CD4-positive, alpha-beta T cell (primary cell): ENCODE results near the gene EVI5. TPM values are rescaled to one million over a fixed set of nuclear protein-coding genes. Genes with fewer than 3 reads are reported as not detected.

ENCODE experiments used
- ATAC-seq: fragments of 200-7000 bp; cut with Tn5 transposase; one replicate; pipeline ENCODE4 v1.10.0; 2022; ENCODE audit warnings: mild to moderate bottlenecking; ENCODE audit not compliant: poor library complexity
- CTCF ChIA-PET: fragments of 350-600 bp; sonication (Branson Sonifier 250); formaldehyde crosslinking; loops from one replicate; lab custom pipeline; 2021; ENCODE audit warnings: antibody characterized with exemption, inconsistent platforms; lab: Charles Lee
- POLR2A ChIA-PET: fragments of 350-600 bp; sonication (Branson Sonifier 250); formaldehyde crosslinking; loops from one replicate; lab custom pipeline; 2021; ENCODE audit warnings: antibody characterized with exemption, inconsistent platforms; lab: Charles Lee
- DNase-seq, 14 experiments: peaks; one replicate each; pipeline ENCODE4 v3.0.0-alpha.2; 2013 to 2020; ENCODE audit warnings: mixed read lengths in 2 of 14
- H3K27ac ChIP-seq, 2 donors: one replicate each; pipeline versions ENCODE4 v1.5.1 to v1.7.0; 2013; ENCODE audit warnings: low read length in 2 of 2, low read depth in 1 of 2, mild to moderate bottlenecking in 1 of 2
- H3K27me3 ChIP-seq, 2 experiments: 1 replicate in 1 of 2; 2 replicates in 1 of 2; pipeline versions ENCODE4 v1.6.1 to v1.7.0; 2013; ENCODE audit warnings: low read length in 2 of 2, control low read depth in 1 of 2, mild to moderate bottlenecking in 1 of 2, moderate library complexity in 1 of 2; ENCODE audit not compliant: insufficient read depth in 2 of 2, control insufficient read depth in 1 of 2
- H3K36me3 ChIP-seq: one replicate; pipeline ENCODE4 v1.6.1; 2013; ENCODE audit warnings: low read length, control low read depth; ENCODE audit not compliant: insufficient read depth
- H3K4me1 ChIP-seq: one replicate; pipeline ENCODE4 v1.6.1; 2013; ENCODE audit warnings: low read length, control low read depth; ENCODE audit not compliant: insufficient read depth
- H3K4me3 ChIP-seq: one replicate; pipeline ENCODE4 v1.5.1; 2013; ENCODE audit warnings: mild to moderate bottlenecking, low read length, moderate library complexity
- H3K9me3 ChIP-seq, 2 experiments: 1 replicate in 1 of 2; 2 replicates in 1 of 2; pipeline versions ENCODE4 v1.6.1 to v1.7.0; 2013; ENCODE audit warnings: low read length in 2 of 2, mild to moderate bottlenecking in 2 of 2, control low read depth in 1 of 2, moderate library complexity in 1 of 2; ENCODE audit not compliant: control insufficient read depth in 1 of 2, insufficient read depth in 1 of 2
- H3K27ac Mint-ChIP-seq: one replicate; pipeline ENCODE4 v1.8.0; 2020; ENCODE audit warnings: mixed read lengths
- H3K27me3 Mint-ChIP-seq: one replicate; pipeline ENCODE4 v1.8.0; 2021; ENCODE audit warnings: mixed read lengths
- H3K36me3 Mint-ChIP-seq: one replicate; pipeline ENCODE4 v1.8.0; 2021; ENCODE audit warnings: low read depth, mixed read lengths
- H3K4me1 Mint-ChIP-seq: one replicate; pipeline ENCODE4 v1.8.0; 2021; ENCODE audit warnings: low read depth, mixed read lengths
- H3K4me3 Mint-ChIP-seq: one replicate; pipeline ENCODE4 v1.8.0; 2020; ENCODE audit warnings: mild to moderate bottlenecking, mixed read lengths
- H3K9me3 Mint-ChIP-seq: one replicate; pipeline ENCODE4 v1.8.0; 2020; ENCODE audit warnings: mixed read lengths
- intact Hi-C, 2 experiments: fragments of 100-400 bp; cut with DNase I in 1 of 2; cut with micrococcal nuclease in 1 of 2; formaldehyde crosslinking; loops; one replicate each; pipeline versions ENCODE4 v1.15.1 to v1.9.0; 2023 to 2025; cut with DNase I, micrococcal nuclease
- total RNA-seq, 174 experiments: library from RNA in 2 of 174; stranded (reverse) in 2 of 174; gene quantifications; one replicate each; pipeline ENCODE4 v1.2.3 and lab custom pipeline; 2021 to 2026
- TF ChIP-seq, protein P1 (sequence below): fragments of 200-600 bp; IDR thresholded peaks from one replicate; pipeline ENCODE4 v1.8.0; 2022; ENCODE audit warnings: antibody characterized with exemption, mild to moderate bottlenecking

Gene EVI5
- total RNA-seq, 2 experiments from 2014 or later, result 1.8 to 2.0 TPM

DNA sequence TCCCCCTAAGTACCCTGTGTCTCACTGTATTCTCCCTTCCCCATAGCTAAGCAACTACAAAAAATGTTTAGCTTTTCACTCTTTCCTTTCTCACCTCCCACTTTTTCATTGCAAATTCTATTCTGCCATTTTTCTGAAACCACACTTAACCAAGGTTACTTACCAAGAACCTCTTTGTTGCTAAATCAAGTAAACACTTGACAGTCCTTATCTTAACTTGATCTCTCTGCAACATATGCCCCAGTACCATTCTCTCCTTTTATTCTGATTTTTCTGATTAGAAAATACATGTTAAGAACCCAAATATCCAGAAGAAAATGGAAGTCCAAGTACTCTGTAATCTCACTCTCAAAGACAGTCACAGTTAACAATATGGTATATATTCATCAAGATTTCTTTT is 16.0 kb downstream of the EVI5 start:
- ATAC-seq (no peak), DNase-seq (no peak)
- Mint-ChIP-seq H3K27ac (no peak overlapping the region), H3K4me1 (no peaks in the 10 kb centered on the region), H3K4me3 (no peak overlapping the region), H3K27me3 (no peaks in the 10 kb centered on the region), H3K9me3 (peaks cover 5% of the 10 kb centered on the region), H3K36me3 (no peaks in the 10 kb centered on the region)
- POLR2A ChIA-PET, result no interaction called here
- no peaks in the 10 kb centered on the region for H3K36me3 ChIP-seq
- TF ChIP-seq, protein P1, sequence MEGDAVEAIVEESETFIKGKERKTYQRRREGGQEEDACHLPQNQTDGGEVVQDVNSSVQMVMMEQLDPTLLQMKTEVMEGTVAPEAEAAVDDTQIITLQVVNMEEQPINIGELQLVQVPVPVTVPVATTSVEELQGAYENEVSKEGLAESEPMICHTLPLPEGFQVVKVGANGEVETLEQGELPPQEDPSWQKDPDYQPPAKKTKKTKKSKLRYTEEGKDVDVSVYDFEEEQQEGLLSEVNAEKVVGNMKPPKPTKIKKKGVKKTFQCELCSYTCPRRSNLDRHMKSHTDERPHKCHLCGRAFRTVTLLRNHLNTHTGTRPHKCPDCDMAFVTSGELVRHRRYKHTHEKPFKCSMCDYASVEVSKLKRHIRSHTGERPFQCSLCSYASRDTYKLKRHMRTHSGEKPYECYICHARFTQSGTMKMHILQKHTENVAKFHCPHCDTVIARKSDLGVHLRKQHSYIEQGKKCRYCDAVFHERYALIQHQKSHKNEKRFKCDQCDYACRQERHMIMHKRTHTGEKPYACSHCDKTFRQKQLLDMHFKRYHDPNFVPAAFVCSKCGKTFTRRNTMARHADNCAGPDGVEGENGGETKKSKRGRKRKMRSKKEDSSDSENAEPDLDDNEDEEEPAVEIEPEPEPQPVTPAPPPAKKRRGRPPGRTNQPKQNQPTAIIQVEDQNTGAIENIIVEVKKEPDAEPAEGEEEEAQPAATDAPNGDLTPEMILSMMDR, result no peak
- intact Hi-C loops, result no loop called here
- H3K27ac ChIP-seq, result no peak overlapping the region
- H3K27me3 ChIP-seq, result no peaks in the 10 kb centered on the region
- CTCF ChIA-PET, result no interaction called here
- H3K4me1 ChIP-seq, result no peaks in the 10 kb centered on the region
- H3K4me3 ChIP-seq, result no peak overlapping the region
- H3K9me3 ChIP-seq, result peaks cover 0 to 9% of the 10 kb centered on the region in 2 experiments

DNA sequence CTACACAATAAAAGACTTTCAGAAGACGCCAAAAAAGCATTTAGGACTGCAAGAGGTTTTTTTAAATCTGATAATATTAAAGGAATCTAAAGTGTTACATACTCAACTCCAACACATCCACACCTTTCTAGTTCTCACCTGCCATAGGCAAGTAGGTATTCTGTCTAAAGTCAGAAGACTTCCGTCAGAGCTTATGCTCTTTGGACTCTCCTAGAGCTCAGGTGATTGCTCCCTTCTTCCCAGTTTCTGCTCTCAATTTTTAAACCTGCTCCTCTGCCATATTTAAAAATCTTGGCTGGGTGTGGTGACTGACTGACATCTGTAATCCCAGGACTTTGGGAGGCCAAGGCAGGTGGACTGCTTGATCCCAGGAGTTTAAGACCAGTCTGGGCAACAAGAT is 16.6 kb downstream of the EVI5 start:
- Mint-ChIP-seq H3K4me3 (no peak overlapping the region), H3K27ac (no peak overlapping the region), H3K9me3 (peaks cover 5% of the 10 kb centered on the region), H3K4me1 (no peaks in the 10 kb centered on the region), H3K36me3 (no peaks in the 10 kb centered on the region), H3K27me3 (no peaks in the 10 kb centered on the region)
- Histone ChIP-seq H3K36me3 (no peaks in the 10 kb centered on the region), H3K4me3 (no peak overlapping the region), H3K9me3 (peaks cover 0 to 9% of the 10 kb centered on the region in 2 experiments), H3K27ac (no peak overlapping the region), H3K4me1 (no peaks in the 10 kb centered on the region), H3K27me3 (no peaks in the 10 kb centered on the region)
- intact Hi-C loops, result no loop called here
- DNase-seq (no peak), ATAC-seq (no peak)
- ChIA-PET CTCF (interaction anchor here (1.4 kb wide), 1 partner anchor 19 kb away, joined by 3 read pairs; no protein-coding TSS in a partner anchor), POLR2A (no interaction called here)
- TF ChIP-seq, protein P1, result no peak

DNA sequence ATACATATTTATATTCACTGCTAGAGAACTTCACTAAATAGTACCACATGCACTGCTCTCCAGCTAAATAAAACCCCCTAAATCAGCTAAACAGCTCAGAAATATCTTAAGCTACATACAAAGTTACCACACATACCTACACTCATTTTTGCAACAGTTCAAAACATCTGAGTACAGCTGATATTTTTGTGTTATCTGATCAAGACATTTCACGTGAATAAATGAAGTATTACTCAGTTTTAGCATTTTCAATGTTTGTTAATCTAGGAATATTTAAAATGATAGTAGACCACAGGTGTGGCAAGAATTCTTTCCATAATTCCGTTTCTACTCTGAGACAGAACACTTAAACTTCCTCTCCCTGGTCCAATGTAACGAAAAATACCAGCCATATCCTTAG is 20.8 kb downstream of the EVI5 start:
- H3K4me1 Mint-ChIP-seq, result no peaks in the 10 kb centered on the region
- no peak overlapping the region for H3K4me3 Mint-ChIP-seq
- intact Hi-C loops, result no loop called here
- H3K27me3 Mint-ChIP-seq, result no peaks in the 10 kb centered on the region
- no peaks in the 10 kb centered on the region for H3K36me3 Mint-ChIP-seq
- CTCF ChIA-PET, result interaction anchor here (2.7 kb wide), 1 partner anchor 15 kb away, joined by 6 read pairs; no protein-coding TSS in a partner anchor
- POLR2A ChIA-PET, result no interaction called here
- Histone ChIP-seq H3K9me3 (peaks cover 0 to 9% of the 10 kb centered on the region in 2 experiments), H3K27me3 (no peaks in the 10 kb centered on the region), H3K36me3 (no peaks in the 10 kb centered on the region), H3K4me3 (no peak overlapping the region), H3K4me1 (no peaks in the 10 kb centered on the region), H3K27ac (no peak overlapping the region)
- DNase-seq (no peak), ATAC-seq (no peak)
- TF ChIP-seq, protein P1, result no peak
- no peak overlapping the region for H3K27ac Mint-ChIP-seq
- H3K9me3 Mint-ChIP-seq, result peaks cover 5% of the 10 kb centered on the region
